PC-9 (cell line): ENCODE results near the gene FOXF1. TPM values are rescaled to one million over a fixed set of nuclear protein-coding genes. Genes with fewer than 3 reads are reported as not detected.

Experiments used
- BruUV-seq: library from RNA; stranded (reverse); fragments of 400-500 nt; replicated peaks from 2 replicates; lab custom pipeline; 2021; lab: Mats Ljungman, UMichigan
- CTCF ChIA-PET: fragments of 300-600 bp; sonication (Branson Sonifier 250); formaldehyde crosslinking; loops from one replicate; lab custom pipeline; 2022; ENCODE audit warnings: antibody characterized with exemption; lab: Charles Lee
- POLR2A ChIA-PET: fragments of 300-600 bp; sonication (Branson Sonifier 250); formaldehyde crosslinking; loops from one replicate; lab custom pipeline; 2022; ENCODE audit warnings: antibody characterized with exemption; ENCODE audit not compliant: unreplicated experiment; lab: Charles Lee
- DNase-seq, 2 experiments: peaks; one replicate each; pipeline versions ENCODE4 v3.0.0 to v3.0.0-alpha.2; 2015 to 2022; ENCODE audit warnings: mixed read lengths in 1 of 2
- H2AFZ ChIP-seq: fragments of 200-600 bp; sonication (generic); 2 replicates; pipeline ENCODE4 v1.8.1; 2017; ENCODE audit warnings: antibody characterized with exemption
- H3F3A ChIP-seq: fragments of 200-600 bp; sonication (generic); 2 replicates; pipeline ENCODE4 v1.8.1; 2017; ENCODE audit warnings: antibody characterized with exemption, mild to moderate bottlenecking, low read depth; ENCODE audit not compliant: insufficient read depth
- H3K27ac ChIP-seq: fragments of 200-600 bp; sonication (generic); 2 replicates; pipeline ENCODE4 v1.6.1; 2016; ENCODE audit warnings: mixed run types
- H3K27me3 ChIP-seq: fragments of 200-600 bp; sonication (generic); 2 replicates; pipeline ENCODE4 v1.6.1; 2016; ENCODE audit warnings: low read depth, mixed run types; ENCODE audit not compliant: insufficient read depth
- H3K36me3 ChIP-seq: fragments of 200-600 bp; sonication (generic); 2 replicates; pipeline ENCODE4 v1.6.1; 2016; ENCODE audit warnings: low read depth, mixed run types
- H3K4me1 ChIP-seq: fragments of 200-600 bp; sonication (generic); replicated peaks from 2 replicates; pipeline ENCODE4 v1.6.1; 2016; ENCODE audit warnings: mixed run types; ENCODE audit not compliant: insufficient read depth
- H3K4me2 ChIP-seq: fragments of 200-600 bp; sonication (generic); 2 replicates; pipeline ENCODE4 v1.6.1; 2017; ENCODE audit warnings: mixed run types
- H3K4me3 ChIP-seq: fragments of 200-600 bp; sonication (generic); 2 replicates; pipeline ENCODE4 v1.6.1; 2016; ENCODE audit warnings: mixed run types
- H3K79me2 ChIP-seq: fragments of 200-600 bp; sonication (generic); 2 replicates; pipeline ENCODE4 v1.6.1; 2017; ENCODE audit warnings: low read depth, mixed run types
- H3K9me2 ChIP-seq: fragments of 200-600 bp; sonication (generic); 2 replicates; pipeline ENCODE4 v1.8.1; 2017; ENCODE audit warnings: mild to moderate bottlenecking; ENCODE audit not compliant: insufficient read depth
- H3K9me3 ChIP-seq: fragments of 200-600 bp; sonication (generic); 2 replicates; pipeline ENCODE4 v1.8.1; 2016; ENCODE audit warnings: low read depth; ENCODE audit not compliant: insufficient read depth
- H4K20me1 ChIP-seq: fragments of 200-600 bp; sonication (generic); 2 replicates; pipeline ENCODE4 v1.8.1; 2017; ENCODE audit not compliant: insufficient read depth
- EZH2 ChIP-seq: fragments of 200-600 bp; sonication (generic); IDR thresholded peaks from 2 replicates; pipeline ENCODE4 v1.8.0; 2017; ENCODE audit warnings: antibody characterized with exemption, low read depth
- intact Hi-C: fragments of 100-400 bp; cut with micrococcal nuclease; formaldehyde crosslinking; loops from one replicate; pipeline ENCODE4 v1.10.0; 2022; ENCODE audit not compliant: unreplicated experiment
- total RNA-seq: library from RNA; stranded (reverse); gene quantifications from 2 replicates; pipeline ENCODE4 v1.2.3, GENCODE V29; 2021
- TF ChIP-seq, protein P1 (sequence below): fragments of 200-600 bp; sonication (generic); conservative IDR thresholded peaks from 2 replicates; pipeline ENCODE4 v1.6.1; 2017; ENCODE audit warnings: mixed run types, antibody characterized with exemption, mild to moderate bottlenecking, moderate library complexity

FOXF1 gene
- total RNA-seq, 1 experiment from 2014 or later: not detected

DNA sequence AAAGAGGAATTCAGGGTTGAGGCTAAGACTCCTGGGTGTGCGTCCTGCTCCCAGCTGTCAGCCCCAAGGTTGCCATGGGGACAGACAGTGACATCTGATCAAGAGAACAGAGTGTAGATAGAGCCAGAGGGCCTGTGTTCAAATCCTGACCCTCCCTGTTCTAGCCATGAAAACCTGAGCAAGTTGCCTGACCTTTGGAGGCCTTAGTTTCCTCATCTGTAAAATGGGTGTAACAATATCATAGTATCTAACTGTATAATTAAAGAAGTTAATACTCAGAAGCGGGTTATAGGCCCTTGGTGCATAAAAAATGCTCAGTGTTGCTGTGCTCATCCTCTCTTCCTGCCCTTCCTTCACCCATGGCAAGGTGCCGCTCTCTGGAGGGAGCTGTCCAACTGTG, 28.7 kb upstream of the FOXF1 start:
- H3K4me2 ChIP-seq: no peak overlapping the region
- no peaks in the 10 kb centered on the region for H3K36me3 ChIP-seq
- ChIA-PET CTCF (no interaction called here), POLR2A (no interaction called here)
- H3F3A ChIP-seq: no peaks in the 10 kb centered on the region
- no peaks in the 10 kb centered on the region for H4K20me1 ChIP-seq
- H3K9me2 ChIP-seq: no peaks in the 10 kb centered on the region
- H3K27me3 ChIP-seq: peaks cover 90% of the 10 kb centered on the region
- H3K4me1 ChIP-seq: no peaks in the 10 kb centered on the region
- intact Hi-C loops: no loop called here
- no peak for TF ChIP-seq EZH2
- TF ChIP-seq, protein P1, sequence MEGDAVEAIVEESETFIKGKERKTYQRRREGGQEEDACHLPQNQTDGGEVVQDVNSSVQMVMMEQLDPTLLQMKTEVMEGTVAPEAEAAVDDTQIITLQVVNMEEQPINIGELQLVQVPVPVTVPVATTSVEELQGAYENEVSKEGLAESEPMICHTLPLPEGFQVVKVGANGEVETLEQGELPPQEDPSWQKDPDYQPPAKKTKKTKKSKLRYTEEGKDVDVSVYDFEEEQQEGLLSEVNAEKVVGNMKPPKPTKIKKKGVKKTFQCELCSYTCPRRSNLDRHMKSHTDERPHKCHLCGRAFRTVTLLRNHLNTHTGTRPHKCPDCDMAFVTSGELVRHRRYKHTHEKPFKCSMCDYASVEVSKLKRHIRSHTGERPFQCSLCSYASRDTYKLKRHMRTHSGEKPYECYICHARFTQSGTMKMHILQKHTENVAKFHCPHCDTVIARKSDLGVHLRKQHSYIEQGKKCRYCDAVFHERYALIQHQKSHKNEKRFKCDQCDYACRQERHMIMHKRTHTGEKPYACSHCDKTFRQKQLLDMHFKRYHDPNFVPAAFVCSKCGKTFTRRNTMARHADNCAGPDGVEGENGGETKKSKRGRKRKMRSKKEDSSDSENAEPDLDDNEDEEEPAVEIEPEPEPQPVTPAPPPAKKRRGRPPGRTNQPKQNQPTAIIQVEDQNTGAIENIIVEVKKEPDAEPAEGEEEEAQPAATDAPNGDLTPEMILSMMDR: no peak
- H3K9me3 ChIP-seq: no peaks in the 10 kb centered on the region
- H3K27ac ChIP-seq: no peak overlapping the region
- DNase-seq: no peak
- BruUV-seq: no TSS peak
- no peak overlapping the region for H2AFZ ChIP-seq
- H3K4me3 ChIP-seq: no peak overlapping the region
- no peaks in the 10 kb centered on the region for H3K79me2 ChIP-seq

DNA sequence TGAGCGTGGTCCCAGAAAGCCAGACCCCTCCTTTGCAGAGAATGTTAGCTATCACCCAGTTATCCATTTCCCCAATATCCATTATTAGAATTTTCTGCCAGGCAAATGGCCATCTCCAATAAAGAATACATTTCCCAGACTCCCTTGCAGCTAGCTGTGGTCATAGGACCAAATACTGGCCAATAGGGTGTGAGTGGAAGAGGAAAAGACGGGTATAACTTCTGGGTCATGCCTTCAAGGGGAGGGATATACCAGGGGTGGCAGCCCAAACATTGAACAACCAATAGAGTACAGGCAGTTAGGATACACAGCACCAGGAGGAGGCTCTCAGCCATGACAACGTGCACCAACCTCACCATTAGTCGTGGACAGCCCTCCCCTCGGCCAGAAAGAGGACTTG, 26.1 kb upstream of the FOXF1 start:
- H3K79me2 ChIP-seq: no peaks in the 10 kb centered on the region
- H3F3A ChIP-seq: no peaks in the 10 kb centered on the region
- H3K36me3 ChIP-seq: no peaks in the 10 kb centered on the region
- no peak overlapping the region for H2AFZ ChIP-seq
- H4K20me1 ChIP-seq: no peaks in the 10 kb centered on the region
- H3K4me3 ChIP-seq: no peak overlapping the region
- no peak overlapping the region for H3K4me2 ChIP-seq
- H3K9me3 ChIP-seq: no peaks in the 10 kb centered on the region
- BruUV-seq: no TSS peak
- CTCF ChIA-PET: no interaction called here
- no peak for DNase-seq
- POLR2A ChIA-PET: no interaction called here
- intact Hi-C loops: no loop called here
- TF ChIP-seq, protein P1: no peak
- no peak for TF ChIP-seq EZH2
- H3K27ac ChIP-seq: no peak overlapping the region
- H3K4me1 ChIP-seq: no peaks in the 10 kb centered on the region
- H3K27me3 ChIP-seq: peaks cover 94% of the 10 kb centered on the region
- no peaks in the 10 kb centered on the region for H3K9me2 ChIP-seq

DNA sequence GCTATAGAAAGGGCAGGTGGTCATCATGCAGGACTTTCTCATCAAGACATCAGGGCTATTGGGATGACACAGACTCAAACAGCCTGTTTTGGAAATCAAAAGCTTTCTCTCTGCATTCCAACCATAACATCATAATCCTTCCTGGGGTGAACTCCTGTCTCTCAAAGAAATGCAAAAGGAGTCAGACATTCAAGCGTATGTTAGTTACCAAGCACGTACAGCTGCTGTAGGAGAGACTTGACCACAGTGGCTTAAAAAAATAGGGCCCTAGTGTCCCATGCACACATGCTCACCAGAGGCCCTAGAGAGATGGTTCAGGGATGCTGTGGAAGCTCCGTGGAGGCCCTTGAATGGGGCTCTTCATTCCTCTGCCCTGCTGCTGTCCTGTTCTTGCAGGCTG, 24.6 kb upstream of the FOXF1 start:
- Histone ChIP-seq H3K9me2 (no peaks in the 10 kb centered on the region), H3K27ac (no peak overlapping the region), H3K79me2 (no peaks in the 10 kb centered on the region), H2AFZ (no peak overlapping the region), H3K4me2 (no peak overlapping the region), H3K4me3 (no peak overlapping the region), H3K4me1 (no peaks in the 10 kb centered on the region), H3F3A (no peaks in the 10 kb centered on the region), H4K20me1 (no peaks in the 10 kb centered on the region), H3K27me3 (peaks cover 96% of the 10 kb centered on the region), H3K9me3 (no peaks in the 10 kb centered on the region), H3K36me3 (no peaks in the 10 kb centered on the region)
- ChIA-PET CTCF (no interaction called here), POLR2A (no interaction called here)
- BruUV-seq: no TSS peak
- DNase-seq: no peak
- no peak for TF ChIP-seq EZH2
- TF ChIP-seq, protein P1: no peak
- intact Hi-C loops: no loop called here
